ENCODE data around the gene KRT85. TPM values are rescaled to one million over a fixed set of nuclear protein-coding genes. Genes with fewer than 3 reads are reported as not detected.

KRT85 gene
- total and polyA plus RNA-seq, 2 donors (not counting 1 experiment from before 2014, with no cell fraction given) = not detected

GRCh38 chr12:52362118-52362726, 5.1 kb downstream of the KRT85 start:
- Histone ChIP-seq H4K20me1 (ENCODE audit: control insufficient read depth, insufficient read depth, low read length, poor library complexity, severe bottlenecking) (no peaks in the 10 kb centered on the region), H3K4me3 (ENCODE audit: control extremely low read depth in 1 of 5, extremely low read depth in 1 of 5, insufficient read depth in 1 of 5, low read depth in 2 of 5, low read length in 4 of 5) (no peak overlapping the region), H2AFZ (ENCODE audit: insufficient read depth, low read depth, low read length, poor library complexity, severe bottlenecking) (no peak overlapping the region), H3K27me3 (replicated peaks in 1 of 4; ENCODE audit: control extremely low read depth in 1 of 4, control insufficient read depth in 3 of 4, insufficient read depth in 4 of 4, low read length in 3 of 4) (peaks cover 0 to 5% (median 0%) of the 10 kb centered on the region in 4 experiments), H3K4me1 (ENCODE audit: control insufficient read depth in 2 of 2, insufficient read depth in 2 of 2, low read length in 2 of 2) (peaks cover 20 to 21% of the 10 kb centered on the region in 2 donors), H3K36me3 (replicated peaks in 1 of 2; ENCODE audit: control extremely low read depth in 1 of 2, control insufficient read depth in 1 of 2, extremely low read depth in 1 of 2, insufficient read depth in 2 of 2, low read length in 1 of 2) (no peaks in the 10 kb centered on the region), H3K9me3 (ENCODE audit: control extremely low read depth in 1 of 3, control insufficient read depth in 2 of 3, insufficient read depth in 1 of 3, low read length in 2 of 3) (no peaks in the 10 kb centered on the region), H3K9ac (ENCODE audit: low read length) (no peak overlapping the region), H3K79me2 (ENCODE audit: control insufficient read depth, insufficient read depth, low read length) (no peaks in the 10 kb centered on the region), H3K27ac (ENCODE audit: low read length in 2 of 2) (no peak overlapping the region), H3K4me2 (replicated peaks; ENCODE audit: low read depth, low read length, poor library complexity, severe bottlenecking) (no peak overlapping the region)
- Mint-ChIP-seq H3K4me1 (peaks cover 26% of the 10 kb centered on the region), H3K9me3 (ENCODE audit: insufficient read depth) (no peaks in the 10 kb centered on the region), H3K27me3 (peaks cover 8% of the 10 kb centered on the region), H3K27ac (no peak overlapping the region), H3K4me3 (no peak overlapping the region)
- TF ChIP-seq EZH2 (IDR thresholded peaks at IDR 0.05; ENCODE audit: borderline replicate concordance, insufficient read depth, low read depth, low read length, poor library complexity, severe bottlenecking) (no peak), CTCF (IDR thresholded peaks at IDR 0.05) (no peak)
- intact Hi-C loops (cut with micrococcal nuclease) = no loop called here
- ATAC-seq (ENCODE audit: low read depth) (no peak), DNase-seq (no peak)
- CTCF ChIA-PET = interaction anchor here (0.9 kb wide), 1 partner anchor 8 kb away, joined by 3 read pairs; no protein-coding TSS in a partner anchor
- WGBS (ENCODE audit: insufficient coverage) = 87% methylated on average over 10 of the region's 11 CpGs
- POLR2A ChIA-PET = no interaction called here

- Histone ChIP-seq H3K9ac (ENCODE audit: low read length) (no peak overlapping the region), H3K27me3 (replicated peaks in 1 of 4; ENCODE audit: control extremely low read depth in 1 of 4, control insufficient read depth in 3 of 4, insufficient read depth in 4 of 4, low read length in 3 of 4) (peaks cover 0 to 5% (median 0%) of the 10 kb centered on the region in 4 experiments), H3K9me3 (ENCODE audit: control extremely low read depth in 1 of 3, control insufficient read depth in 2 of 3, insufficient read depth in 1 of 3, low read length in 2 of 3) (no peaks in the 10 kb centered on the region), H3K36me3 (replicated peaks in 1 of 2; ENCODE audit: control extremely low read depth in 1 of 2, control insufficient read depth in 1 of 2, extremely low read depth in 1 of 2, insufficient read depth in 2 of 2, low read length in 1 of 2) (no peaks in the 10 kb centered on the region), H3K79me2 (ENCODE audit: control insufficient read depth, insufficient read depth, low read length) (no peaks in the 10 kb centered on the region), H2AFZ (ENCODE audit: insufficient read depth, low read depth, low read length, poor library complexity, severe bottlenecking) (no peak overlapping the region), H3K4me3 (ENCODE audit: control extremely low read depth in 1 of 5, extremely low read depth in 1 of 5, insufficient read depth in 1 of 5, low read depth in 2 of 5, low read length in 4 of 5) (no peak overlapping the region), H3K4me2 (replicated peaks; ENCODE audit: low read depth, low read length, poor library complexity, severe bottlenecking) (no peak overlapping the region), H3K27ac (ENCODE audit: low read length in 2 of 2) (no peak overlapping the region), H4K20me1 (ENCODE audit: control insufficient read depth, insufficient read depth, low read length, poor library complexity, severe bottlenecking) (no peaks in the 10 kb centered on the region), H3K4me1 (ENCODE audit: control insufficient read depth in 2 of 2, insufficient read depth in 2 of 2, low read length in 2 of 2) (peaks cover 20 to 21% of the 10 kb centered on the region in 2 donors)
- no peak overlapping the region for H3K27ac Mint-ChIP-seq
- H3K4me1 Mint-ChIP-seq = peaks cover 28% of the 10 kb centered on the region
- ATAC-seq (ENCODE audit: low read depth) (no peak), DNase-seq (no peak)
- CTCF ChIA-PET = interaction anchor here (0.9 kb wide), 1 partner anchor 8 kb away, joined by 3 read pairs; no protein-coding TSS in a partner anchor
- H3K9me3 Mint-ChIP-seq (ENCODE audit: insufficient read depth) = no peaks in the 10 kb centered on the region
- TF ChIP-seq CTCF (IDR thresholded peaks at IDR 0.05) = no peak
- TF ChIP-seq EZH2 (IDR thresholded peaks at IDR 0.05; ENCODE audit: borderline replicate concordance, insufficient read depth, low read depth, low read length, poor library complexity, severe bottlenecking) = no peak
- no peak overlapping the region for H3K4me3 Mint-ChIP-seq
- intact Hi-C loops (cut with micrococcal nuclease) = no loop called here
- 100% methylated on average over 1 of the region's 1 CpG for WGBS (ENCODE audit: insufficient coverage)
- peaks cover 6% of the 10 kb centered on the region for H3K27me3 Mint-ChIP-seq
- POLR2A ChIA-PET = no interaction called here
These were observed 5.7 kb downstream of the KRT85 start for GRCh38 chr12:52361553-52361952.

Data from B cell (primary cell).